H1 (cell line): Measurements from ENCODE around the gene FASN. TPM values are rescaled to one million over a fixed set of nuclear protein-coding genes. Genes with fewer than 3 reads are reported as not detected.

Source experiments
- CBX8 ChIP-seq: fragments of 300-800, 300-1000 bp; sonication (generic); IDR thresholded peaks from 2 replicates; pipeline ENCODE4 v1.7.1; 2016; ENCODE audit warnings: low read depth, low read length, borderline replicate concordance
- CHD7 ChIP-seq: fragments of 300-600 bp; sonication (generic); IDR thresholded peaks from 2 replicates; pipeline ENCODE4 v1.7.1; 2012; ENCODE audit warnings: low read length, moderate library complexity, mild to moderate bottlenecking, inconsistent platforms; ENCODE audit not compliant: insufficient replicate concordance
- CTCF ChIP-seq, 3 experiments: IDR thresholded peaks; 1 replicate in 2 of 3; 2 replicates in 1 of 3; pipeline versions ENCODE4 v1.5.1 to v1.6.1; 2011; ENCODE audit warnings: low read length in 3 of 3, mild to moderate bottlenecking in 3 of 3, inconsistent platforms in 2 of 3, low read depth in 1 of 3, moderate library complexity in 1 of 3; ENCODE audit not compliant: insufficient read depth in 1 of 3; ENCODE audit errors: control extremely low read depth in 1 of 3
- HDAC2 ChIP-seq, 2 experiments: fragments of 300-600 bp in 1 of 2; sonication (generic) in 1 of 2; IDR thresholded peaks; 2 replicates each; pipeline ENCODE4 v1.6.1; 2011 to 2012; ENCODE audit warnings: low read depth in 2 of 2, low read length in 2 of 2, mild to moderate bottlenecking in 2 of 2, moderate library complexity in 2 of 2, borderline replicate concordance in 1 of 2, inconsistent platforms in 1 of 2
- NRF1 ChIP-seq: IDR thresholded peaks from 2 replicates; pipeline ENCODE4 v1.6.1; 2011; ENCODE audit warnings: mild to moderate bottlenecking, low read depth, low read length, improper control_type of control experiment
- RBBP5 ChIP-seq: IDR thresholded peaks from 2 replicates; pipeline ENCODE4 v1.7.1; 2012; ENCODE audit warnings: low read depth, mild to moderate bottlenecking, inconsistent platforms, low read length, moderate library complexity, borderline replicate concordance
- RNF2 ChIP-seq: fragments of 200-900, 300-1000 bp; sonication (generic); IDR thresholded peaks from 2 replicates; pipeline ENCODE4 v1.7.1; 2016; ENCODE audit warnings: borderline replicate concordance, low read depth, mild to moderate bottlenecking, antibody characterized with exemption, low read length; ENCODE audit not compliant: poor library complexity, severe bottlenecking; ENCODE audit errors: missing control alignments
- TBP ChIP-seq: IDR thresholded peaks from 2 replicates; pipeline ENCODE4 v1.6.1; 2011; ENCODE audit warnings: low read depth, low read length, improper control_type of control experiment
- polyA plus RNA-seq, 7 experiments: library from polyadenylated mRNA; depleted of rRNA in 3 of 7; stranded (reverse) in 5 of 7; unstranded in 2 of 7; fragments of >200 nt in 5 of 7; fragments of 200-250 nt in 2 of 7; gene quantifications; 1 replicate in 5 of 7; 2 replicates in 1 of 7; 4 replicates in 1 of 7; pipeline versions ENCODE4 v1.2.1 to v1.2.3, GENCODE V29; 2011 to 2013; ENCODE audit warnings: missing spikeins in 2 of 7, mixed read lengths in 2 of 7
- total RNA-seq: library from RNA; stranded (reverse); fragmentation: NEBNext Ultra II Directional; extraction: Animal tissue kit (Norgen Biotek cat#: 25700); gene quantifications from 2 replicates; pipeline ENCODE4 v1.2.1, GENCODE V29; 2021

Gene FASN
- total and polyA plus RNA-seq, 2 of the 8 experiments (the other 6 are each of a cell fraction or from before 2014, with no cell fraction given): 143 to 561 TPM

- no peak for TF ChIP-seq CHD7
- no peak for TF ChIP-seq RNF2
- TF ChIP-seq HDAC2 (IDR thresholded peaks at IDR 0.05; ENCODE audit: borderline replicate concordance in 1 of 2, low read depth in 2 of 2, low read length in 2 of 2): no peak
- TF ChIP-seq CBX8: no peak
- no peak for TF ChIP-seq CTCF (IDR thresholded peaks at IDR 0.05; ENCODE audit: control extremely low read depth in 1 of 3, insufficient read depth in 1 of 3, low read depth in 1 of 3, low read length in 3 of 3)
- no peak for TF ChIP-seq TBP
- TF ChIP-seq RBBP5: no peak
- no peak for TF ChIP-seq NRF1
Measured at GRCh38 chr17:82143333-82143732, 45.3 kb upstream of the FASN start (continued).
